LNCaP clone FGC (cell line): ENCODE measurements around the gene ARHGAP15.

Experiments used
- DNase-seq: peaks from one replicate; pipeline ENCODE4 v3.0.0-alpha.2; 2011; ENCODE audit warnings: low read depth
- H3K4me3 ChIP-seq: 2 replicates; pipeline ENCODE4 v1.5.1; 2011; ENCODE audit warnings: mild to moderate bottlenecking, low read depth, low read length, control low read depth
- TF ChIP-seq, protein P1 (sequence below): IDR thresholded peaks from 2 replicates; pipeline ENCODE4 v1.5.1; 2012; ENCODE audit warnings: mild to moderate bottlenecking; ENCODE audit not compliant: control insufficient read depth, insufficient read depth; ENCODE audit errors: extremely low read depth

Gene ARHGAP15

DNA sequence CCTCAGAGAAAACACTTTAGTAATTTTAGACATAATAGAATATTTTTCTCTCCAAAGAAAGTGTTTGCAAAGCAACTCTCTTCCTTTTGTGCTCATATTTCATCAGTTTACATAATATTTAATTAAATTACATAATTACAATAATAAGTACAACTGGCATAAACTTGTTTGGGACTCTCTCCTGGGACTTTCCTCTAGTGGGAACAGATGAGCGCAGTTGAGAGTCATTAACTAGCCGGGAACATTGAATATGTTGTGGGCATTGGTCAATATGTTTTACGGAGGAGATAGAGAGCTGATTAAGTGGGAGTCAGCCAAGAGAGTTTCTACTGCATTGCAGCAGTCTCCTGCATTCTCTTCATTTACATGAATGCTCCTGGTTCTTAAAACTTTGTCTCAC is 607.7 kb downstream of the ARHGAP15 start:
- DNase-seq: no peak
- no peak overlapping the region for H3K4me3 ChIP-seq
- TF ChIP-seq, protein P1, sequence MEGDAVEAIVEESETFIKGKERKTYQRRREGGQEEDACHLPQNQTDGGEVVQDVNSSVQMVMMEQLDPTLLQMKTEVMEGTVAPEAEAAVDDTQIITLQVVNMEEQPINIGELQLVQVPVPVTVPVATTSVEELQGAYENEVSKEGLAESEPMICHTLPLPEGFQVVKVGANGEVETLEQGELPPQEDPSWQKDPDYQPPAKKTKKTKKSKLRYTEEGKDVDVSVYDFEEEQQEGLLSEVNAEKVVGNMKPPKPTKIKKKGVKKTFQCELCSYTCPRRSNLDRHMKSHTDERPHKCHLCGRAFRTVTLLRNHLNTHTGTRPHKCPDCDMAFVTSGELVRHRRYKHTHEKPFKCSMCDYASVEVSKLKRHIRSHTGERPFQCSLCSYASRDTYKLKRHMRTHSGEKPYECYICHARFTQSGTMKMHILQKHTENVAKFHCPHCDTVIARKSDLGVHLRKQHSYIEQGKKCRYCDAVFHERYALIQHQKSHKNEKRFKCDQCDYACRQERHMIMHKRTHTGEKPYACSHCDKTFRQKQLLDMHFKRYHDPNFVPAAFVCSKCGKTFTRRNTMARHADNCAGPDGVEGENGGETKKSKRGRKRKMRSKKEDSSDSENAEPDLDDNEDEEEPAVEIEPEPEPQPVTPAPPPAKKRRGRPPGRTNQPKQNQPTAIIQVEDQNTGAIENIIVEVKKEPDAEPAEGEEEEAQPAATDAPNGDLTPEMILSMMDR: no peak

DNA sequence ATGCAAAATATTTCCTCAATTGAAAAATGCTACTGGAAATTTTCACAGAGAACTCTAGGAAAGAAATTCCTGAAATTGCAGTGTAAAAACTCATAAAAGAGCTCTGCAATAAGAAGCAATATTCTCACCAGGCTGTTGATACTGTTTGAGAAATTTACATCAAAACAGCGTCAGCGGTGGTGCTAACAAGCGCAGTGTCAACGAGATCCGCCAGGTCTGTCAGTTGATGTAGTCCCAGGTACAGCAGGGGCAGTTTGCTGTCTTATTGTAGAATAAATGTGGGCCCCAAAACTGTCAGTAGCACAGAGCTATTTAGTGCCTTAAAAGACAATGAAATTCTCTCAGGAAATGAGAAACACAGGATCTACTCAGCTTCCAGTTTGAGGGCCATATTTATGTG is 611.2 kb downstream of the ARHGAP15 start:
- H3K4me3 ChIP-seq: no peak overlapping the region
- no peak for DNase-seq
- TF ChIP-seq, protein P1: no peak

DNA sequence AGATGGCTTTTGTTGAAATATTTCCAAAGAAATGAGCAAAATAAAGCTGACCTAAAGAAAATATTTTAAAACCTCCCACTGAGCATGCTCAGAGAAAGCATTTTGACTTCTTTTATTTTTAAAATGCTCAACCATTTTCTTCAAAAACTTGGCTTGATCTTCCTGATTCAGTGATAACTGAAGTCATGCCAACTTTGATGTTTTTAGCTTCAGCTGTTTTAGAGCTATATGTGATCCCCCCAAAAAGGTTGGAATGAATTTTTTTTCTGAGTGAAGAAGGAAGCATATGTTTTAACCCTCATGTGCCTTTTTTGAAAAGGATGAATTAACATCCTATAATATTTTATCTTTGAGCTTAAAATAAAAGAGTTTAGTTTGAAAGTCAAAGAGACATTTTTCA is 612.0 kb downstream of the ARHGAP15 start:
- DNase-seq: no peak
- no peak overlapping the region for H3K4me3 ChIP-seq
- TF ChIP-seq, protein P1: no peak

DNA sequence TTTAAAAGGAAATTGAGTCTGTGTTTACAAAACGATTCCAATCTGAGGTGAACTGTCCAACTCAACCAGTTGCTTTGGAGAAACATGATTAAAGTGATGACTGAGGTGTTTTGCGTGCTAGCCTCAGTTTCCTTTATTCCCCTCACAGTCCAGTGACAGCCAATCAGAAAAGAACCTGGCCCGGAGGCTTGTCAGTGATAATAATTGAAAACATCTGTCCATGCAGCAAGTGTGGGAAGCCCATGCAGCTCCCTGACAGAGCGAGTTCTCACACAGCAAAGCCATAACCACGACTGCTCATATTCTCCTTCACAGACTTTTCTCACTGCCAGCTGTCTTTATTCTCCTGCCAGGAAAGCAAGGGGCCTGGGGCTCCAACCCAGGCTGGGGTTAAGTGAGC is 613.4 kb downstream of the ARHGAP15 start:
- TF ChIP-seq, protein P1: no peak
- H3K4me3 ChIP-seq: no peak overlapping the region
- no peak for DNase-seq

DNA sequence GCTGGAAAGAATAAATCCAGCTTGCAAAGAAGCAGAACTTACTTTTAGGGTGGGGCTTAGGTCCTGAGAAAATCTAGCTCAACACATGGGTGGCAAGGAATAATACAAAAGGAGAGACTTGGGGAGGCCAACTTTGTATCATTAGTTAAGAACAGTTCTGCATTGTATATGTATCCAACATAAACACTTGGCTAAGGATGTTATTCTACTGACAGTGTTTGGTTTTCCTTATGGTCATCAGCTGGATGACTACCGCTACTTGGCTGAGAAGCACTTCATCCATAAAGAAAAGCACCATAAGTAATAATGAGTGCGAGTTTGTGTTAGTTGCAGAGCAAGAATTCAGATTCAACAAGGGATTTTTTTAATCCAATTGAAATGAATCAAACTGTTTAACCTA is 614.9 kb downstream of the ARHGAP15 start:
- no peak overlapping the region for H3K4me3 ChIP-seq
- no peak for DNase-seq
- TF ChIP-seq, protein P1: no peak

DNA sequence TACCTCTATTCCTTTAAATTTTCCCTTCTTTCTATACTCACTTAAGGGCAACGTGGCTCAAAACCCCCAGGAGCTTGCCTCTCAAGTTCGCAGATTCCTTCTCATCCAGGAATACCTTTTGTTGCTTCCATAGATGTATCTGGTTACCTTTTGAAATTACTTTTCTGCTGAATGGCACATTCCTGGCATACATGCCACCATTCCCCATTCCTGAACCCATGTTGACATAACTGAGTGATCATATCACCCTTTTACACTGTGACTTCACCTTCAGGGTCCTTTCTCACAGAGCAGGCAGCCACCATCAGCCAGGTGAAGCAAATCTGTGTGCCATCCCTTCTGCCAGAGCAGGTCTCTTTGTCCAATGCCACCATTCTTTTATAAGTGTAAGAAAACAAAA is 615.8 kb downstream of the ARHGAP15 start:
- DNase-seq: no peak
- TF ChIP-seq, protein P1: no peak

DNA sequence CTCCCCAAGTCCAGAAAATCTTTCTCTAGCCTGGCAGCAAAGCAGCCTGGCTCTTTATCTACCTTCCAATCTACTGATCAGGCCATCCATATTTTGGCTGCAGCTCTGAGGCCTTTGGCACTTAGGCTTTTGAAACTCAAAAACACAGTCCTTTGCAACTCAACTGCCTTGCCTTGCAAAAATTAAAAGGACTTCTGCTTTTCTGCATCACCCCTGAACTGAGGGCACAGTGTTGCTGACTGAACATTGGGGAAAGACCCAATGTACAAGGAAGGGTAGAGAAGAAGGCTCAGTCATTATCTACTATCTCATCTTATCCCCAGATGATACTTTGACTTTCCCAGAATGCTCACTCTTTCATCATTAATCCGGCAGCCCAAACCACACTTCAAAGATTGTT is 625.5 kb downstream of the ARHGAP15 start:
- H3K4me3 ChIP-seq: no peak overlapping the region
- DNase-seq: no peak
- TF ChIP-seq, protein P1: no peak

More for the DNA sequence above, 615.8 kb downstream of the ARHGAP15 start:
- H3K4me3 ChIP-seq: no peak overlapping the region
